HL-60 (cell line): ENCODE data around the gene CTNNA2.

Experiments used
- DNase-seq, 2 experiments: peaks; one replicate each; pipeline ENCODE4 v3.0.0-alpha.2; 2010 to 2020; ENCODE audit warnings: low read depth in 1 of 2, low spot score in 1 of 2
- H3K27ac ChIP-seq: fragments of 250-450 bp; sonication (Bioruptor Pico); replicated peaks from 2 replicates; pipeline ENCODE4 v1.5.1; 2020; ENCODE audit warnings: mild to moderate bottlenecking, moderate library complexity
- H3K27me3 ChIP-seq: fragments of 250-450 bp; sonication (Bioruptor Pico); 2 replicates; pipeline ENCODE4 v1.5.1; 2021; ENCODE audit warnings: mild to moderate bottlenecking, moderate library complexity; ENCODE audit not compliant: insufficient read depth, poor library complexity, severe bottlenecking
- H3K4me3 ChIP-seq: replicated peaks from 2 replicates; pipeline ENCODE4 v1.5.1; 2011; ENCODE audit warnings: mild to moderate bottlenecking, control low read depth, low read length; ENCODE audit not compliant: insufficient read depth
- CTCF ChIP-seq: IDR thresholded peaks from one replicate; pipeline ENCODE4 v1.5.1; 2011; ENCODE audit warnings: low read length, control low read depth, inconsistent platforms; ENCODE audit not compliant: insufficient read depth
- GABPA ChIP-seq: IDR thresholded peaks from 2 replicates; pipeline ENCODE4 v1.6.1; 2012; ENCODE audit warnings: low read depth
- POLR2AphosphoS5 ChIP-seq: IDR thresholded peaks from 2 replicates; pipeline ENCODE4 v1.6.1; 2012; ENCODE audit warnings: low read depth
- SPI1 ChIP-seq: IDR thresholded peaks from 2 replicates; pipeline ENCODE4 v1.6.1; 2012; ENCODE audit warnings: low read depth, mild to moderate bottlenecking, borderline replicate concordance
- TF ChIP-seq, protein P1 (sequence below): IDR thresholded peaks from 2 replicates; pipeline ENCODE4 v1.6.1; 2012; ENCODE audit warnings: low read depth; ENCODE audit not compliant: insufficient replicate concordance

The CTNNA2 gene

GRCh38 chr2:79513711-79514110 lies 860 bp downstream of the CTNNA2 start:
- Histone ChIP-seq H3K27ac (no peak overlapping the region), H3K27me3 (peaks cover 10% of the 10 kb centered on the region), H3K4me3 (no peak overlapping the region)
- no peak for DNase-seq
- TF ChIP-seq POLR2AphosphoS5 (no peak), CTCF (no peak), SPI1 (no peak), GABPA (no peak)
- TF ChIP-seq, protein P1, sequence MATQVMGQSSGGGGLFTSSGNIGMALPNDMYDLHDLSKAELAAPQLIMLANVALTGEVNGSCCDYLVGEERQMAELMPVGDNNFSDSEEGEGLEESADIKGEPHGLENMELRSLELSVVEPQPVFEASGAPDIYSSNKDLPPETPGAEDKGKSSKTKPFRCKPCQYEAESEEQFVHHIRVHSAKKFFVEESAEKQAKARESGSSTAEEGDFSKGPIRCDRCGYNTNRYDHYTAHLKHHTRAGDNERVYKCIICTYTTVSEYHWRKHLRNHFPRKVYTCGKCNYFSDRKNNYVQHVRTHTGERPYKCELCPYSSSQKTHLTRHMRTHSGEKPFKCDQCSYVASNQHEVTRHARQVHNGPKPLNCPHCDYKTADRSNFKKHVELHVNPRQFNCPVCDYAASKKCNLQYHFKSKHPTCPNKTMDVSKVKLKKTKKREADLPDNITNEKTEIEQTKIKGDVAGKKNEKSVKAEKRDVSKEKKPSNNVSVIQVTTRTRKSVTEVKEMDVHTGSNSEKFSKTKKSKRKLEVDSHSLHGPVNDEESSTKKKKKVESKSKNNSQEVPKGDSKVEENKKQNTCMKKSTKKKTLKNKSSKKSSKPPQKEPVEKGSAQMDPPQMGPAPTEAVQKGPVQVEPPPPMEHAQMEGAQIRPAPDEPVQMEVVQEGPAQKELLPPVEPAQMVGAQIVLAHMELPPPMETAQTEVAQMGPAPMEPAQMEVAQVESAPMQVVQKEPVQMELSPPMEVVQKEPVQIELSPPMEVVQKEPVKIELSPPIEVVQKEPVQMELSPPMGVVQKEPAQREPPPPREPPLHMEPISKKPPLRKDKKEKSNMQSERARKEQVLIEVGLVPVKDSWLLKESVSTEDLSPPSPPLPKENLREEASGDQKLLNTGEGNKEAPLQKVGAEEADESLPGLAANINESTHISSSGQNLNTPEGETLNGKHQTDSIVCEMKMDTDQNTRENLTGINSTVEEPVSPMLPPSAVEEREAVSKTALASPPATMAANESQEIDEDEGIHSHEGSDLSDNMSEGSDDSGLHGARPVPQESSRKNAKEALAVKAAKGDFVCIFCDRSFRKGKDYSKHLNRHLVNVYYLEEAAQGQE, result no peak

- DNase-seq, result no peak
- no peak overlapping the region for H3K4me3 ChIP-seq
- TF ChIP-seq SPI1 (no peak), POLR2AphosphoS5 (no peak), GABPA (no peak), CTCF (no peak)
- TF ChIP-seq, protein P1, result no peak
- H3K27ac ChIP-seq, result no peak overlapping the region
- no peaks in the 10 kb centered on the region for H3K27me3 ChIP-seq
Observed at GRCh38 chr2:79529636-79530035, 16.8 kb downstream of the CTNNA2 start.

- DNase-seq, result no peak
- H3K4me3 ChIP-seq, result no peak overlapping the region
- TF ChIP-seq GABPA (no peak), SPI1 (no peak)
- TF ChIP-seq, protein P1, result no peak
Observed at GRCh38 chr2:79530443-79530842, 17.6 kb downstream of the CTNNA2 start.

GRCh38 chr2:79547568-79547967 lies 34.7 kb downstream of the CTNNA2 start:
- Histone ChIP-seq H3K4me3 (no peak overlapping the region), H3K27ac (no peak overlapping the region), H3K27me3 (no peaks in the 10 kb centered on the region)
- no peak for TF ChIP-seq SPI1
- no peak for TF ChIP-seq POLR2AphosphoS5
- TF ChIP-seq, protein P1, result no peak
- no peak for TF ChIP-seq GABPA
- TF ChIP-seq CTCF, result no peak
- DNase-seq, result no peak

More at GRCh38 chr2:79530443-79530842, 17.6 kb downstream of the CTNNA2 start:
- Histone ChIP-seq H3K27me3 (no peaks in the 10 kb centered on the region), H3K27ac (no peak overlapping the region)
